H9 (cell line): ENCODE results near the gene SLC25A40. TPM values are rescaled to one million over a fixed set of nuclear protein-coding genes. Genes with fewer than 3 reads are reported as not detected.

Source experiments
- DNase-seq: peaks from one replicate; pipeline ENCODE4 v3.0.0-alpha.2; 2017
- H2AFZ ChIP-seq: one replicate; pipeline ENCODE4 v1.6.1; 2013; ENCODE audit warnings: mild to moderate bottlenecking, low read length, control low read depth, moderate library complexity
- H2AK5ac ChIP-seq: 2 replicates; pipeline ENCODE4 v1.6.1; 2013; ENCODE audit warnings: low read length, control low read depth, mixed read lengths; ENCODE audit not compliant: insufficient read length
- H2BK120ac ChIP-seq: one replicate; pipeline ENCODE4 v1.6.1; 2013; ENCODE audit warnings: low read depth, mild to moderate bottlenecking, low read length, control low read depth, inconsistent platforms; ENCODE audit not compliant: poor library complexity, severe bottlenecking
- H2BK12ac ChIP-seq: 2 replicates; pipeline ENCODE4 v1.6.1; 2013; ENCODE audit warnings: low read length, control low read depth, mixed read lengths, low read depth; ENCODE audit not compliant: insufficient read length
- H2BK15ac ChIP-seq: 2 replicates; pipeline ENCODE4 v1.6.1; 2013; ENCODE audit warnings: low read depth, low read length, control low read depth
- H2BK20ac ChIP-seq: one replicate; pipeline ENCODE4 v1.6.1; 2013; ENCODE audit warnings: low read depth, mild to moderate bottlenecking, low read length, control low read depth, inconsistent platforms; ENCODE audit not compliant: poor library complexity, severe bottlenecking
- H2BK5ac ChIP-seq: 2 replicates; pipeline ENCODE4 v1.6.1; 2013; ENCODE audit warnings: low read length, control low read depth, mixed read lengths; ENCODE audit not compliant: insufficient read length
- H3K14ac ChIP-seq: 2 replicates; pipeline ENCODE4 v1.6.1; 2013; ENCODE audit warnings: low read length, control low read depth; ENCODE audit not compliant: insufficient read depth
- H3K18ac ChIP-seq: 2 replicates; pipeline ENCODE4 v1.6.1; 2013; ENCODE audit warnings: low read depth, mild to moderate bottlenecking, mixed read lengths, low read length, control low read depth; ENCODE audit not compliant: insufficient read length
- H3K23ac ChIP-seq: 2 replicates; pipeline ENCODE4 v1.6.1; 2013; ENCODE audit warnings: low read length, control low read depth, mixed read lengths, low read depth; ENCODE audit not compliant: insufficient read length
- H3K23me2 ChIP-seq: 2 replicates; pipeline ENCODE4 v1.6.1; 2013; ENCODE audit warnings: low read depth, mild to moderate bottlenecking, mixed read lengths, low read length, control low read depth; ENCODE audit not compliant: insufficient read length, poor library complexity, severe bottlenecking
- H3K27ac ChIP-seq: 2 replicates; pipeline ENCODE4 v1.5.1; 2013; ENCODE audit warnings: low read length, control low read depth, mixed read lengths, low read depth; ENCODE audit not compliant: insufficient read length
- H3K27me3 ChIP-seq: 2 replicates; pipeline ENCODE4 v1.6.1; 2013; ENCODE audit warnings: low read length, control low read depth, inconsistent platforms; ENCODE audit not compliant: insufficient read depth
- H3K4ac ChIP-seq: 2 replicates; pipeline ENCODE4 v1.6.1; 2013; ENCODE audit warnings: low read depth, mild to moderate bottlenecking, control low read depth, inconsistent platforms, low read length, moderate library complexity
- H3K4me1 ChIP-seq: 2 replicates; pipeline ENCODE4 v1.6.1; 2013; ENCODE audit warnings: low read length, control low read depth, inconsistent platforms; ENCODE audit not compliant: insufficient read depth
- H3K4me2 ChIP-seq: 2 replicates; pipeline ENCODE4 v1.6.1; 2013; ENCODE audit warnings: low read length, control low read depth, mixed read lengths; ENCODE audit not compliant: insufficient read length, insufficient read depth
- H3K56ac ChIP-seq: 2 replicates; pipeline ENCODE4 v1.6.1; 2013; ENCODE audit warnings: low read depth, mild to moderate bottlenecking, mixed read lengths, low read length, control low read depth; ENCODE audit not compliant: insufficient read length
- H3K79me1 ChIP-seq: 2 replicates; pipeline ENCODE4 v1.6.1; 2013; ENCODE audit warnings: low read depth, mild to moderate bottlenecking, moderate library complexity, low read length, control low read depth, inconsistent platforms; ENCODE audit not compliant: insufficient read depth, poor library complexity, severe bottlenecking
- H3K79me2 ChIP-seq: 2 replicates; pipeline ENCODE4 v1.6.1; 2013; ENCODE audit warnings: low read length, control low read depth, inconsistent platforms; ENCODE audit not compliant: insufficient read depth
- H3K9ac ChIP-seq: 2 replicates; pipeline ENCODE4 v1.6.1; 2013; ENCODE audit warnings: low read length, control low read depth, mixed read lengths; ENCODE audit not compliant: insufficient read length; ENCODE audit errors: extremely low read depth
- H3K9me3 ChIP-seq: one replicate; pipeline ENCODE4 v1.6.1; 2013; ENCODE audit warnings: low read depth, low read length, inconsistent platforms; ENCODE audit not compliant: control insufficient read depth
- H3T11ph ChIP-seq: one replicate; pipeline ENCODE4 v1.6.1; 2013; ENCODE audit warnings: mild to moderate bottlenecking, low read length, control low read depth, inconsistent platforms
- H4K20me1 ChIP-seq: one replicate; pipeline ENCODE4 v1.6.1; 2013; ENCODE audit not compliant: control insufficient read depth, insufficient read length, insufficient read depth
- H4K5ac ChIP-seq: 2 replicates; pipeline ENCODE4 v1.6.1; 2013; ENCODE audit warnings: low read depth, mild to moderate bottlenecking, mixed read lengths, low read length, control low read depth; ENCODE audit not compliant: insufficient read length
- H4K8ac ChIP-seq: replicated peaks from 2 replicates; pipeline ENCODE4 v1.6.1; 2013; ENCODE audit warnings: low read length, control low read depth, mixed read lengths, low read depth; ENCODE audit not compliant: insufficient read length
- H4K91ac ChIP-seq: 2 replicates; pipeline ENCODE4 v1.6.1; 2013; ENCODE audit warnings: low read depth, mild to moderate bottlenecking, moderate library complexity, mixed read lengths, low read length, control low read depth; ENCODE audit not compliant: insufficient read length
- H3K27ac Mint-ChIP-seq, 3 experiments: 2 replicates in 2 of 3; 3 replicates in 1 of 3; pipeline ENCODE4 v1.8.0; 2020 to 2021; ENCODE audit warnings: mixed read lengths in 3 of 3, mild to moderate bottlenecking in 1 of 3, moderate library complexity in 1 of 3
- H3K27me3 Mint-ChIP-seq: 2 replicates; pipeline ENCODE4 v1.8.0; 2021; ENCODE audit warnings: low read depth, mild to moderate bottlenecking, moderate library complexity, mixed read lengths
- H3K36me3 Mint-ChIP-seq, 3 experiments: 2 replicates in 2 of 3; 3 replicates in 1 of 3; pipeline ENCODE4 v1.8.0; 2020 to 2021; ENCODE audit warnings: low read depth in 3 of 3, mixed read lengths in 3 of 3; ENCODE audit not compliant: insufficient read depth in 1 of 3
- H3K4me1 Mint-ChIP-seq, 2 experiments: 2 replicates each; pipeline ENCODE4 v1.8.0; 2020; ENCODE audit warnings: mixed read lengths in 2 of 2
- H3K4me3 Mint-ChIP-seq, 2 experiments: 2 replicates in 1 of 2; 3 replicates in 1 of 2; pipeline ENCODE4 v1.8.0; 2020 to 2021; ENCODE audit warnings: mild to moderate bottlenecking in 2 of 2, mixed read lengths in 2 of 2, moderate library complexity in 1 of 2
- H3K9me3 Mint-ChIP-seq, 2 experiments: 2 replicates in 1 of 2; 3 replicates in 1 of 2; pipeline ENCODE4 v1.8.0; 2020; ENCODE audit warnings: mild to moderate bottlenecking in 2 of 2, mixed read lengths in 2 of 2, moderate library complexity in 1 of 2
- CTCF ChIP-seq: fragments of 200-600 bp; sonication (generic); conservative IDR thresholded peaks from 3 replicates; pipeline ENCODE4 v1.8.0; 2021; ENCODE audit warnings: antibody characterized with exemption, mild to moderate bottlenecking
- WGBS: extraction: QIAGEN DNeasy Blood & Tissue Kit; methylation state at CpG from one replicate; pipeline ENCODE4 v1.1.7; 2013; ENCODE audit warnings: missing lambda C conversion rate, low lambda C conversion rate, mixed read lengths; ENCODE audit not compliant: insufficient read length; ENCODE audit errors: extremely low coverage; 5-methylcytosine and 5-hydroxymethylcytosine counted together
- total RNA-seq: library from RNA; stranded (reverse); gene quantifications from 2 replicates; pipeline ENCODE4 v1.2.1, GENCODE V29; 2021

Gene SLC25A40
- total RNA-seq, 1 experiment from 2014 or later: 10.4 TPM

DNA sequence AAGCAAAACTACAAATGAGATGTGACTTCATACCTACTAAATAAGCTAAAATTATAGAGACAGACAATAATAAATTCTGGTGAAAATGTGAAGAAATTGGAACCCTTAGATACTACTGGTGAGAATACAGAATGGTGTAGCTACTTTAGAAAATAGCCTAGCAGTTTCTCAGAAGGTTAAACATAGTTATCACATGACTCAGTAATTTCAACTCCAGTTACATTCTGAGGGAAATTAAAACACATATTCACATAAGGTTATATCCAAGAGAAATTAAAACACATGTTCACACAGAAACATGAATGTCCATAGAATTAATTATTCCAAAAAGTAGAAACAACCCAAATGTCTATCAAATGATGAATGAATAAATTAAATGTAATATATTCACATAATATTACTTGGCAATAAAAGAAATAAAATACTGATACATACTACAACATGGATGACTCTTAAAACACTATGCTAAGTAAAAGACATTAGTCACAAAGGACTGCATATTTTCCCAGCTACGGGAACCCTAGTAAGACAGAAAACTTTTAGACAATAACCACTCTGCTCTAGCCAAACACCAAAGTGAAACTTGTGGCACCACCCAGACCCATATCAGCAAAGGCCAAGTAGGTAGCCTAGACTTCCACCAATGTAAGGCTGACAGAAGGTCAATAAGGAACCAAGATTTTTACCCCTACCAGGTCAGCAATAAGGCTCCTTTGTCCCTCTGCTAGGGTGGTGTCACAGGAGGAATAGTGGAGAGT is 25.1 kb downstream of the SLC25A40 start:
- WGBS: no CpG with 5 or more reads among the region's 1 CpG
- H3K4ac ChIP-seq: no peak overlapping the region
- H3K79me1 ChIP-seq: no peaks in the 10 kb centered on the region
- H4K91ac ChIP-seq: no peak overlapping the region
- no peak overlapping the region; a peak in 1 of 7 replicates for H3K27ac Mint-ChIP-seq
- DNase-seq: no peak
- H3K9ac ChIP-seq: no peak overlapping the region
- H3K4me2 ChIP-seq: no peak overlapping the region
- no peak overlapping the region for H3K18ac ChIP-seq
- H3K56ac ChIP-seq: no peak overlapping the region
- no peaks in the 10 kb centered on the region; the same call in 1 of the 2 replicates for H3K27me3 ChIP-seq
- H2BK15ac ChIP-seq: no peak overlapping the region
- no peak overlapping the region for H2AK5ac ChIP-seq
- no peak overlapping the region for H4K5ac ChIP-seq
- no peak overlapping the region for H2BK120ac ChIP-seq
- H3K4me1 ChIP-seq: no peaks in the 10 kb centered on the region
- no peak overlapping the region for H3K27ac ChIP-seq
- no peaks in the 10 kb centered on the region for H3K79me2 ChIP-seq
- no peak overlapping the region for H3K23ac ChIP-seq
- no peak overlapping the region for H3K14ac ChIP-seq
- no peak overlapping the region for H2BK12ac ChIP-seq
- no peaks in the 10 kb centered on the region for H3K9me3 Mint-ChIP-seq
- no peak overlapping the region for H2AFZ ChIP-seq
- H3K9me3 ChIP-seq: no peaks in the 10 kb centered on the region
- peaks cover under 1% of the 10 kb centered on the region in 2 experiments; a peak in 3 of 4 replicates for H3K4me1 Mint-ChIP-seq
- H2BK20ac ChIP-seq: no peak overlapping the region
- H3K23me2 ChIP-seq: no peaks in the 10 kb centered on the region
- no peak overlapping the region for H3T11ph ChIP-seq
- TF ChIP-seq CTCF: no peak
- H3K4me3 Mint-ChIP-seq: no peak overlapping the region
- no peaks in the 10 kb centered on the region for H4K20me1 ChIP-seq
- H3K27me3 Mint-ChIP-seq: no peaks in the 10 kb centered on the region
- H2BK5ac ChIP-seq: no peak overlapping the region
- no peak overlapping the region for H4K8ac ChIP-seq
- peaks cover 5 to 26% (median 10%) of the 10 kb centered on the region in 3 experiments; a peak in 6 of 7 replicates for H3K36me3 Mint-ChIP-seq
